ENCODE data around the gene YIPF3. TPM values are rescaled to one million over a fixed set of nuclear protein-coding genes. Genes with fewer than 3 reads are reported as not detected.

YIPF3 gene
- total and polyA plus RNA-seq, 9 of the 15 experiments (the other 6 are each of a cell fraction or from before 2014, with no cell fraction given) = 27.5 to 75.3 (median 57.6) TPM

GRCh38 chr6:43477235-43478007 lies 39.3 kb downstream of the YIPF3 start, which contains the start of gene TJAP1 (continued):
- TF ChIP-seq ZBTB49 (CRISPR knock-in tag; IDR thresholded peaks at IDR 0.05; ENCODE audit: borderline replicate concordance) (no peak), ZNF232 (CRISPR knock-in tag; IDR thresholded peaks at IDR 0.05) (0 out of 2 replicates have a peak, but pooled peaks have one; percentile 45), ZNF174 (CRISPR knock-in tag; IDR thresholded peaks at IDR 0.05) (no peak), NFIC (IDR thresholded peaks at IDR 0.05) (peak; percentile 68), JUND (IDR thresholded peaks at IDR 0.05; ENCODE audit: borderline replicate concordance, low read depth, low read length) (peak; percentile 67), JUND (tag; IDR thresholded peaks at IDR 0.05; ENCODE audit: borderline replicate concordance, low read depth, low read length) (no peak; the same call in 2 of the 3 replicates), KLF1 (tag; IDR thresholded peaks at IDR 0.05) (no peak), TAF1 (IDR thresholded peaks at IDR 0.05; ENCODE audit: control insufficient read depth, extremely low read depth, insufficient read depth, low read length, severe bottlenecking) (peak; percentile 100), RB1 (IDR thresholded peaks at IDR 0.05; ENCODE audit: low read depth) (peak; percentile 51; the same call in 1 of the 2 replicates), DLX4 (CRISPR knock-in tag; IDR thresholded peaks at IDR 0.05) (no peak), ZNF785 (CRISPR knock-in tag; IDR thresholded peaks at IDR 0.05) (no peak), PHTF2 (CRISPR knock-in tag; IDR thresholded peaks at IDR 0.05) (no peak), HOMEZ (CRISPR knock-in tag; IDR thresholded peaks at IDR 0.05) (no peak), ZBTB26 (CRISPR knock-in tag; IDR thresholded peaks at IDR 0.05) (0 out of 2 replicates have a peak, but pooled peaks have one; percentile 38), ZFP1 (CRISPR knock-in tag; IDR thresholded peaks at IDR 0.05) (no peak), TSC22D4 (tag; IDR thresholded peaks at IDR 0.05) (no peak), ZNF23 (CRISPR knock-in tag; IDR thresholded peaks at IDR 0.05) (no peak), GTF2E2 (tag; IDR thresholded peaks at IDR 0.05) (peak; percentile 75; the same call in 1 of the 2 replicates), ZNF766 (CRISPR knock-in tag; conservative IDR thresholded peaks at IDR 0.05) (peak; percentile 73; the same call in 1 of the 2 replicates), ZNF655 (CRISPR knock-in tag; IDR thresholded peaks at IDR 0.05) (no peak), ZNF830 (CRISPR knock-in tag; IDR thresholded peaks at IDR 0.05) (0 out of 2 replicates have a peak, but pooled peaks have one; percentile 36), DPF2 (IDR thresholded peaks at IDR 0.05) (no peak)
